Kidney glomerular epithelial cell (primary cell): Measurements from ENCODE around the gene TBCE.
"Not testable (repeated sequence)": the region's sequence is repeated elsewhere in the genome, so short reads cannot be mapped to it uniquely, and the experiment has no call there.

Experiments used
- DNase-seq: peaks from one replicate; lab custom pipeline; 2025; lab: John Stamatoyannopoulos, UW

TBCE gene

DNA sequence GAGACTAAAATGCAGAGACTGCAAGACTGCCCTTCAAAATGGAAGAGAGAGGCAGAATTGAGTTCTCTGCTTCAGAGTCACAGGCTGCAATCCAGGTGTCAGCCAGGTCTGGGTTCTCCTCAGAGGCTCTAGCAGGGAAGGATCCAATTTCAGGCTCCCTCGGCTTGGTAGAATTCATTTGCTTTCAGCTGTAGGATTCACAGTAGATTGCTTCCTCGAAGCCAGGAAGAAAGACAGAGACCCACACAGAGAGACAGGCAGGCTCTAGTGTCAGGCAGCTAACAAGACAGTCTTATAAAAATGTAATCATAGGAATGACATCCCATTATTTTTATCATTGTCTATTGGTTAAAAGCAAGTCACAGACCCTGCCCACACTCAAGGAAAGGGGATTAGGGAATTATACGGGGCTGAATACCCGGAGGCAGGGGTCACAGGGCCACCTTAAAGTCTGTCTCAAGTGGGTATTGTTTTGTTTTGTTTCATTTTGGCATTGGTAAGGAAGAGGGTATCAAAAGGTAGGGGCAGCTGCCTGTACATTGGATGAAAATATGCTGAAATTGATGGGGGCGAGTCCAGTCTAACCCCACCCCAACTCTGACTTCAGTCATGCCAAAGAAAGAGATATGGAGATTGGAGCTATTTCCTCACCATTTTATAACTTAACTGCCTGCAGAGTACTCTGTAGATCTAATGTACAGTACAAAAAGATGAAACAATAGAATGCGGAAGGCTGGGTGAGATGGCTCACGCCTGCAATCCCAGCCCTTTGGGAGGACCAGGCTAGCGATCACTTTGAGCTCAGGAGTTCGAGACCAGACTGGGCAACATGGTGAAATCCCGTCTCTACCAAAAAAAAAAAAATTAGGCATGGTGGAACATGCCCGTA lies 9.5 kb upstream of the TBCE start:
- DNase-seq: no peak

DNA sequence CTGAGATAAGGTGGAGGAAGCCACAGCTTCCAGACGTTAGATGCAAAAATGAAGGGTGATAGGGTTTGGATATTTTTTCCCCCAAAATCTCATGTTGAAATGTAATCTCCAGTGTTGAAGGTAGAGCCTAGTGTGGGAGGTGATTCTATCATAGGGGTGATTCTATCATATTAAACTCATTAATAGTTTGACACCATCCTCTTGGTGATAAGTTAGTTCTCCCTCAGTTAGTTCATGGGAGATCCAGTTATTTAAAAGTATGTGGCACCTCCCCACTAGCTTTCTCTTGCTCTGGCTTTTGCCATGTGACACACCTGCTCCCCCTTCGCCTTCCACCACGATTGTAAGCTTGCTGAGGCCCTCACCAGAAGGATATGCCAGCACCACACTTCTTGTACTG lies 8.3 kb upstream of the TBCE start:
- DNase-seq: no peak

DNA sequence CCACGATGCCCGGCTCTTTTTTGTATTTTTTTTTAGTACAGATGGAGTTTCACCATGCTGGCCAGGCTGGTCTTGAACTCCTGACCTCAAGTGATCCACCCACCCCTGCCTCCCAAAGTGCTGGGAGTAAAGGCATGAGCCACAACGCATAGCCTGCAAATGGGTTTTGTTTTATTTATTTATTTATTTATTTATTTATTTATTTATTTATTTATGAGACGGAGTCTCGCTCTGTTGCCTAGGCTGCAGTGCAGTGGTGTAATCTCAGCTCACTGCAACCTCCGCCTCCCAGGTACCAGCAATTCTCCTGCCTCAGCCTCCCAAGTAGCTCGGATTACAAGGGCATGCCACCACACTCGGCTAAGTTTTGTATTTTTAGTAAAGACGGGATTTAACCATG lies 3.0 kb upstream of the TBCE start:
- DNase-seq: not testable (repeated sequence)

DNA sequence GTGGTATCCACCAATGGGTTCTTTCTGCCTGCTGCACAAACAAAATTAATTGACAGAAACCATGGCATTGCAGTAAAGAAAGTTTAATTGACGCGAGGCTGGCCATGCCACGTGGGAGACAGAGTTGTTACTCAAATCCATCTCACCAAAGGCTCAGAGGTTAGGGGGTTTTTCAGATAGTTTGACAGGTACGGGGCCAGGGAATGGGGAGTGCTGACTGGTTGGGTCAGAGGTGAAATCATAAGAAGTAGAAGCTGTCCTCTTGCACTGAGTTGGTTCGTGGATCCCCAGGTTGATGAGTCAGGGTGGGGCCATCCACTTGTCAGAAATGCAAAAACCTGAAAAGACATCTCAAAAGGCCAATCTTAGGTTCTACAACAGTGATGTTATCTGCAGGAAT lies 941 bp upstream of the TBCE start:
- no peak for DNase-seq

DNA sequence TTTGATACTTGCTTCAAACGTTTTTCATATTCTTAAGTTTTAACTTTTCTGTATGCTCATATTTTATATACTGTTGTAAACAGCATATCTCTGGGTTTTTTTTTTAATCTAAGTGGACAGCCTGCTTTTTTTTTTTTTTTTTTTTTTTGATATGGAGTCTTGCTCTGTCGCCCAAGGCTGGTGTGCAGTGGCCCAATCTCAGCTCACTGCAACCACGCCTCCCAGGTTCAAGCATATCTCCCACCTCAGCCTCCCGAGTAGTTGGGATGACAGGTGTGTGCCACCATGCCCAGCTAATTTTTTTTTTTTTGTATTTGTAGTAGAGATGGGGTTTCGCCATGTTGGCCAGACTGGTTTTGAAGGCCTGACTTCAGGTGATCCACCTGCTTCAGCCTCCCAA lies 1.2 kb downstream of the TBCE start:
- DNase-seq: no peak

DNA sequence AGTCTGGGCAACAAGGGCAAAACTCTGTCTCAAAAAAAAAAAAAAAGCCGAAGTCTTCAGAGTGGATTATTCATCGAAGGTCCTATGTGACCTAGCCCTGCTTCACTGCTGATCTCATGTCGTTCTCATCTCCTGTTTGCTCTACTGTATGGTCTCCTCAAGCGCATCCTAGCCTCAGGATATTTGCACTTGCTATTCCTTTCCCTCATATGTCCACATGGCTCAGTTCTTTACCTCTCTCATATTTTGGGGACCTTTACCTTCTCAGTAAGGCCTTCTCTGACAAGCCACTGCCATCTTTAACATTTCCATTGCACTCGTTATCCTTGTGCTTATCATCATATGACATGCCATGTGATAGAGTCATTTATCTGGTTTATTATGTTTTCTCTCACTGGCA lies 2.6 kb downstream of the TBCE start:
- no peak for DNase-seq

DNA sequence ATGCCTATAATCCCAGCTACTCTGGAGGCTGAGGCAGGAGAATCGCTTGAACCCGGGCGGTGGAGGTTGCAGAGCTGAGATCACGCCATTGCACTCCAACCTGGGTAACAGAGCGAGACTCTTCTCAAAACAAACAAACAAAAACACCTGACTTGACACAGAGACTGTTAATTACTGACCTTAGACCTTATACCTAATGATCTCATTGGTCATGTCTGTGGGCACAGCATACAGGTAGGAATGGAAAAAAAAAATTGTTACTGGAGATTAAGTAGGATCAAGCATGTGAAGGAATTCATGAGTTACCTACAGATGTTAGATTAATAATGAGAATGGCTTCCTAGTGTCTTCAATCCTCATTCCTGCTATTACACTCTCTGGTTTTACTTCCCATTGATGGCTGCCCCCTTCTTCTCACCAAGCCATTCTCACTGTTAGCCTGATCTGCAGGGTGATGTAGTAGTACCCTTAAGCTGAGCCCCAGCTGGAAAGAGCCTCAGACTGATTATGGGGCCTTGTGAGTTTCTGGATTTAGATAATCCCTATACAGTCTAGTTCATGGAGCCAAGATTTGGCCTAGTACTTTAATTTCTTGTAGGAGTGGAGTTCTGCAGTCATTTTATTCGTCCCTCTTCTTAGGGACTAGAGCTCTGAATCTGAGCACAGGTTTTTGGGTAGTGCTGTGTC lies 8.8 kb downstream of the TBCE start:
- DNase-seq: no peak

DNA sequence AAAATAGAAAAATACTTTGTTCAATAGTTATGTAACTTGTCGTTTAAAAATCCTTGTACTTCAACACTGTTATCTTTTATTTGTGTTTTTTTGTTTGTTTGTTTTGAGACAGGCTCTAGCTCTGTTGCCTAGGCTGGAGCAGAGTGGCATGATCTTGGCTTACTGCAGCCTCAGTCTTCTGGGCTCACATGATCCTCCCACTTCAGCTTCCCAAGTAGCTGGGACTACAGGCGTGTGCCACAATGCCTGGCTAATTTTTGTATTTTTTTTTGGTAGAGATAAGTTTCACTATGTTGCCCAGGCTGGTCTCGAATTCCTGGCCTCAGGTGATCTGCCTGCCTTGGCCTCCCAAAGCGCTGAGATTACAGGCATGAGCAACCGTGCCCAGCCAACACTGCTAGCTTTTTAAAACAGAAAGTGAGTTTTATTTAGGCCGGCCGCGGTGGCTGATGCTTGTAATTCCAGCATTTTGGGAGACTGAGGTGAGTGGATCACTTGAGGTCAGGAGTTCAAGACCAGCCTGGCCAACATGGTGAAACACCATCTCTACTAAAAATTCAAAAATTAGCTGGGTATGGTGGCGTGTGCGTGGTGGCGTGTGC lies 11.0 kb downstream of the TBCE start:
- not testable (repeated sequence) for DNase-seq

DNA sequence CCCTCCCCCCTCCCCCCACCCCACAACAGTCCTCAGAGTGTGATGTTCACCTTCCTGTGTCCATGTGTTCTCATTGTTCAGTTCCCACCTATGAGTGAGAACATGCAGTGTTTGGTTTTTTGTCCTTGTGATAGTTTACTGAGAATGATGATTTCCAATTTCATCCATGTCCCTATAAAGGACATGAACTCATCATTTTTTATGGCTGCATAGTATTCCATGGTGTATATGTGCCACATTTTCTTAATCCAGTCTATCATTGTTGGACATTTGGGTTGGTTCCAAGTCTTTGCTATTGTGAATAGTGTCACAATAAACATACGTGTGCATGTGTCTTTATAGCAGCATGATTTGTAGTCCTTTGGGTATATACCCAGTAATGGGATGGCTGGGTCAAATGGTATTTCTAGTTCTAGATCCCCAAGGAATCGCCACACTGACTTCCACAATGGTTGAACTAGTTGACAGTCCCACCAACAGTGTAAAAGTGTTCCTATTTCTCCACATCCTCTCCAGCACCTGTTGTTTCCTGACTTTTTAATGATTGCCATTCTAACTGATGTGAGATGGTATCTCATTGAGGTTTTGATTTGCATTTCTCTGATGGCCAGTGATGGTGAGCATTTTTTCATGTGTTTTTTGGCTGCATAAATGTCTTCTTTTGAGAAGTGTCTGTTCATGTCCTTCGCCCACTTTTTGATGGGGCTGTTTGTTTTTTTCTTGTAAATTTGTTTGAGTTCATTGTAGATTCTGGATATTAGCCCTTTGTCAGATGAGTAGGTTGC lies 14.9 kb downstream of the TBCE start:
- DNase-seq: not testable (repeated sequence)

DNA sequence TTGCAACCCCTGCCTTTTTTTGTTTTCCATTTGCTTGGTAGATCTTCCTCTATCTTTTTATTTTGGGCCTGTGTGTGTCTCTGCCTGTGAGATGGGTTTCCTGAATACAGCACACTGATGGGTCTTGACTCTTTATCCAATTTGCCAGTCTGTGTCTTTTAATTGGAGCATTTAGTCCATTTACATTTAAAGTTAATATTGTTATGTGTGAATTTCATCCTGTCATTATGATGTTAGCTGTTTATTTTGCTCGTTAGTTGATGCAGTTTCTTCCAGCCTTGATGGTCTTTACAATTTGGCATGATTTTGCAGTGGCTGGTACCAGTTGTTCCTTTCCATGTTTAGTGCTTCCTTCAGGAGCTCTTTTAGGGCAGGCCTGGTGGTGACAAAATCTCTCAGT lies 18.4 kb downstream of the TBCE start:
- DNase-seq: not testable (repeated sequence)

DNA sequence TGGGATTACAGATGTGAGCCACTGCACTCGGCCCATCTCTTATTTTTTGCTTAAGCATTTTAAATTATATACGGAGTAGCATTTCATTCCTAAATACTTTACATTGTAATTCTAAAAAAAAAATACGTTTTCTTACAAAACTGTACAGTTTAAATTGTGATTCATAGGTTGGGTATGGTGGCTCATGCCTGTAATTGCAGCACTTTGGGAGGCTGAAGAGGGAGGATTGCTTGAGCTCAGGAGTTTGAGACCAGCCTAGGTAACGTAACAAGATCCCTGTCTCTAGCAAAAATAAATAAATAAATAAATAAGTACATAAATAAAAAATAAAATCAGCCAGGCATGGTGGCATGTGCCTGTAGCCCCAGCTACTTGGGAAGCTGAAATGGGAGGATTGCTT lies 24.6 kb downstream of the TBCE start:
- DNase-seq: no peak

DNA sequence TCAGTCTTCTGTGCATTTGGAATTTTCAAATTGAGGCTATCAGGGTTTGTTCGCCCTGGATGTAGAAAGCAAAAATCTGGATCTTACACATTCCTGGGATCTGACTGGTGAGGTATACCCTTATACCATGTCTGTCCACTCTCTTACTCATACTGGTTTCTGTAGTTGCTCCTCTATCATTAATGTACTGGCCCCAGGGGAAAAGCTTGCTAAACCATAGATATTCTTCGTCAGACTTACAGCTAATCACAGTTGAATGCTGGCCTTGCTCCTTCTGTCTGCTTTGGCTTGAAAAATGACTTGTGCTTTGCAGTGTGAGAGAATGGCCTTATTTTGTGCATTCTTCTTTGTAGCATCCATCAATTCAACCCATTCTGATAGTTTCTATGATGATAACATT lies 30.5 kb downstream of the TBCE start:
- no peak for DNase-seq

DNA sequence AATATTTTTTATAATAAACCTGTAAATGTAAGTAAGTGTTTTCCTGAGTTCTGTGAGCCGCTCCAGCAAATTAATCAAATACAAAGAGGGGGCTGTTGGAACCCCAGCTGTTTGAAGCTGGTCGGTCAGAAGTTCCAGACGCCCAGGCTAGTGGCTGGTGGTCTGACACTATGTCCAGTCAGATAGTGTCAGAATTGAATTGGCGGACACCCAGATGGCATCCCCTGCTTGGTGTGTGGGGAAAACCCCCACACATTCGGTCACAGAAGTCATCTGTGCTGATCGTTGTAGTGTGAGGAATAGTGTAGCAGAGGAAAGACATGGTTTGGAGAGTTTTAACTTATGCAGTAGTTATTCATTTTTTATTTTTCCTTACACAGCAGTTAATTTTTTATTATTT lies 32.4 kb downstream of the TBCE start:
- DNase-seq: no peak

DNA sequence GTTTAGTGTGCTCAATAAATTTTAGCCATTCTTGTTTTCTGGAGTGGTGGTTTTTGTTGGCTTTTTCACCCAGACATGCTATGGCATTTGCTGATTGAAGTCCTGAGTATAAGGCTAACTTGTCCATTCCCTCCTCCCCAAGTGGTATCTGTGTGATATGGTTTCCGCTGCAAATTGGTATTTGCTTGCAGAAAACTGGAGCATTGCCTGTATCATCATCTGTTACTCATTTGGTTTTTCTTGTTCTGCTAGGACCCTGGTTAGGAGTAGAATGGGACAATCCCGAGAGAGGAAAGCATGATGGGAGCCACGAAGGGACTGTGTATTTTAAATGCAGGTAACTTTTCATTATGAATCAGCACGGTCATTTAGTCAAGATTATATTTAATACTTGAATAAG lies 34.0 kb downstream of the TBCE start:
- no peak for DNase-seq

DNA sequence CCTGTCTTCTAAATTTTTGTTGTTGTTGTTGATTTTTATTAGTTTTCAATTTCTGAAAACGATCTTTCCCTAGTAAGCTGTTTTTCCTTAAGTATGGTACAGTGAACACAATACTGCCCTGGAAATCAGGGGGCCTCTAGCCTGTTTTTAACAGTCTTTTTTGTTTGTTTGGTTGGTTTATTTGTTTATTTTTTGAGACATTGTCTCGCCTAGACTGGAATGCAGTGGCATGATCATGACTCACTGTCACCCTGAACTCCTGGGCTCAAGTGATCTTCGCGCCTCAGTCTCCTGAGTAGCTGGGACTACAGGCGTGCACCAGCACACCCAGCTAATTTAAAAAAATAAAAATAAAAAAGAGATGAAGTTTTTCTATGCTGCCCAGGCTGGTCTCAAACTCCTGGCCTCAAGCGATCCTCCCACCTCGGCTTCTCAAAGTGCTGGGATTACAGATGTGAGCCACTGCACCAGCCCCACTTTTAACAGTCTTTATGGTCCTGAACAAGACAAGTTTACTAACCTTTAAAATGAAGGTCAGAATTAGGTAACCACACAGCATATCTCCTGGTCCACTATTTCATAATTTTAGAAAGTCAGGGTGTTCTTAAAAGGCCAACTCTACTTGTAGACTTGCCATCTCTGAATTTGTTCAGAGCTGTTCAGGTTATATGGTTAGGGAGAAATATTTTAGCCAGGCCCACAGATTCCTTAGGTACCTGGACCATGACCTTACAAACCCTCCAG lies 35.4 kb downstream of the TBCE start:
- DNase-seq: peak; percentile 41

DNA sequence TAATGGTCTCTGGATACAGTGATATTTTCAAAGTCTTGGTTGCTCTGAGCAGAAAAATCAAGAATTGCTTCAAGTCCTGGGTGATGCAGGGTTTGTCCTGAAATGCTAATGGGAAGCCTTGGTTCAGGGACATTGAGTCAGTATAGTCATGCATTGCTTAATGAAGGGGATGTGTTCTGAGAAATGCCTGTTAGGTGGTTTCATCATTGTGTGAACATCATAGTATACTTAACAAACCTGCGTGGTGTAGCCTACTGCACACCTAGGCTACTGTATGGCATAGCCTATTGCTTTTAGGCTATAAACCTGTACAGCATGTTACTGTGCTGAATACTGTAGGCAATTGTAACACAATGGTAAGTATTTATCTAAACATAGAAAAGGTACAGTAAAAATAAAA lies 36.4 kb downstream of the TBCE start:
- no peak for DNase-seq

DNA sequence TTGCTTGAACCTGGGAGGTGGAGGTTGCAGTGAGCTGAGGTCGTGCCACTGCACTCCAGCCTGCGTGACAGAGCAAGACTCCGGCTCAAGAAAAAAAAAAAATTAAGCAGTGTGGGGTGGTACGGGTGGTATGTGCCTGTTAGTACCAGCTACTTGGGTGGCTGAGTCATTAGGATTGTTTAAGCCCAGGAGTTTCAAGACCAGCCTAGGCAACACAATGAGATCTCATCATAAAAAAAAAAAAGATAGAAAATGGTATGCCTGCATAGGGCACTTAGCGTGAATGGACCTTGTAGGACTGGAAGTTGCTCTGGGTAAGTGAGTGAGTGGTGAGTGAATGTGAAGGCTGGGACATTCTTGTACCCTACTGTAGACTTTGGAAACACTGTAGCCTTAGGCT lies 37.0 kb downstream of the TBCE start:
- DNase-seq: peak; percentile 70

DNA sequence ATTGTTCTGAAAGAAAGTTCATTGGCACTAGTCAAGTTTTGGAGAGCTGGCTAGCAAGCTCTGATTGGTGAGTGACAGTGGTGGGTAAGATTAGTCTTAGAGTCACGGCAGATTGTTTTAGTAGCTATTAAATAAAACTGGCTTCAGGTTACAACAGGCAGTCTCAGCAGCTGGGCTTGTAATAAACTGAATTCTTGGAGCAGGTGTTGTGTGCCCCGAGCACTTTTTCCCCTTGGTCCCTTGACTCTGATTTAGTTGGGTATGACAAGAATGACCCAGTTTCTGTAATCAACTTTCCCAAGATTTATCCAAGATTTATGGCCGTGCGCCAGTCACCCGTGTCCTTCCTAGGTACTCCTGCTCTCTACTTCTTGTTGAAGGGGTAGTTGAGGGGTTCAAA lies 40.2 kb downstream of the TBCE start:
- no peak for DNase-seq

DNA sequence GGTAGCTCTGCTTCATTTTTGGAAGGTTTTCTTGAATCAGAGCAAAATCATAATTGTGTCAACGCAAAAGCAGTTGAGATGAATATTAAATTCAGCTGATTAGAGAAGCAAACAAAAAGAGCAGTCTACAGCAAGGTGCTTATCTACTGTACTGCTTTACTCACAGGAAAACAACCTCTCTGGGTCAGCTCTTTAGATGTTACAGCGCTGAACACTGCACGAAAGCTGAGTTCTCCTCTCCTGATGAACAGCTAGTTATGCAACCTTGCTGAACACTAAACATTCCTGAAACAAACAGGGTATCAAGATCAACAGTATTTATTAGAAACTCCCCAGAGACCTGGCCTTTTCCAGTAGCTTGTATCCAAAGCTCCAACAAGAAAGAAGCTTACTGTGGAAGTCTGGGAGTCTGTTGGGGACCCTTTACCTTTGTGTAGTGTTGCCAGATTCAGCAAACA lies 41.3 kb downstream of the TBCE start:
- DNase-seq: no peak

DNA sequence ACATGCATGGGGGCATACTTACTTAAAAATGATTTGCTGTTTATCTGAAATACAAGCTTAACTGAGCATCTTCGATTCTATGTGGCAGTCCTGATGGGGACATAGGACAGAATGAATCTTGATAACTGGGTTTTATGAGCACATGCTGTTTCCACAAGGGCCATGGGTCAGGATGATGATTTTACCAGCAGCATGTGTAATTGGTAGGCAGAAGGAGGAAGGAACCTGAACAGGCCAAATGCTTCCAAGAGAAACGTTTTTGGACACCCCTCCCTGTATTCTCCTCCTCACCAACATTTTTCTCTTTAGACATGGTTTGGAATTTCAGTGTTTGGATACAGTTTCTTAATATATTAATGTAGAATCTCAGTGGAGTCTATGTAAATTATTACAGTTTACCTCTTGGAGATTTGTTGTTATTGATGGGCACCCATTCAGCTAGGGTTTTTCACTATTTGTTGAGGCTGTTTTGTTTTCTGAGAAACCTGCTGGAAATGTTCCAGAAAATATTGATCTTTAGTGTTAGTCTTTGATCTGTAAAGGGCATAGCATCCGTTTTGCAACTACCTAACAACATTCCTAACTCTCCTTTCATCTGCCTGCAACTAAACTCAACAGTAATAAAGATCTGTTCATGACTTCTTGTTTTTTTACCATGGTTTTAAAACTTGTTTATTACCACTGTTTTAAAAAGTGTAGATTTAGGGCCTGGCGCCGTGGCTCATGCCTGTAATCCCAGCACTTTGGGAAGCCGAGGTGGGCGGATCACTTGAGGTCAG lies 42.0 kb downstream of the TBCE start:
- no peak for DNase-seq

DNA sequence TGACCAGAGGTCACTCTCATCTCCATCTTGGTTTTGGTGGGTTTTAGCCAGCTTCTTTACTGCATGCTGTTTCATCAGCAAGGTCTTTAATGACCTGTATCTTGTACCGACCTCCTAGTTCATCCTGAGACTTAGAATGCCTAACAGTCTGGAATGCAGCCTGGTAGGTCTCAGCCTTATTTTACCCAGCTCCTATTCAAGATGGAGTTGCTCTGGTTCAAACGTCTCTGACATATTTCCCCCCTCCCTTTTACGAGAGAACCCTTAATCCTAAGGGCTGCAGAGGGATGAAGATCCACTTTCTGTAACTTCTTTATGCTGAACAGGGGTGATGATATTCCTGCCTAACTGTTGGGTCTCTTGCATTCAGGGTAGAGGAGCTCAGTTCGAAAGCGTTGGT lies 43.2 kb downstream of the TBCE start:
- DNase-seq: no peak
